ENCODE measurements around the gene CAMK2G. TPM values are rescaled to one million over a fixed set of nuclear protein-coding genes. Genes with fewer than 3 reads are reported as not detected.

The CAMK2G gene
- total RNA-seq, 1 experiment from 2014 or later, result 179 TPM

DNA sequence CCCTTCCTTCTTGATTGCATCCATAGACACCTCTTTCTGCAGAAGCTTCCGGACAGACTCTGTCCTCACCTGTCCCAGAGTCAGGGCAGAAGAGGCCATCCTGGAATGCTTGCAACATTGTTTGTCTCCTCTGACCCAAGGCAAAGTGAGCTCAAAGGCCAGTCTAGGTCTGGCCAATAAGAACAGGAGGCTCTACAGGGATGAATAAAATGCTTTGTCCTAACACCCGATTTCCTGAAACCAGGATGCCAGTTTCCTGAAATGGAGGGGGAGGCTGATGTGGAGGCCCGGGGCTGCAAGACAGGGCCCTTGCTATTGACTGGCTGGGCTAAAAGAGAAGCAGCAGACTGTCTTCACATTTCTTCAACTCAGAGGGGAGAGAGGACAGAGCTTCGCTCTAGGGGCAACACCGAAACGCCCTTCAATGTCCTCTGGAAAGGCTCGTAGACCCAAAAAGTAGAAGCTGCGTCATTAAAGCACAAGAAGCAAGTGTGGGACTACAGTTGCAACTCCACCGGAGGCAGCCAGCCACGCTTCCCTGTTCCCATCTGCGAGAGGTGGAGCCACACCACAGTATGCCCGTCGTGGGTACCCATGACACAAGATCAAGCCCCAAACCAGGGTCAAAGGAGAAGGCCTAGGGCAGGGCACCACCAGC, 33.8 kb downstream of the CAMK2G start:
- Histone ChIP-seq H3K4me2 (ENCODE audit: low read length) (no peak overlapping the region), H3K27me3 (ENCODE audit: low read length) (no peaks in the 10 kb centered on the region)
- ATAC-seq, result no peak

GRCh38 chr10:73840056-73840402, 34.3 kb downstream of the CAMK2G start:
- no peak for ATAC-seq
- H3K4me1 ChIP-seq (ENCODE audit: insufficient read depth, low read length), result peaks cover 31% of the 10 kb centered on the region
- H3K27me3 ChIP-seq (ENCODE audit: low read length), result no peaks in the 10 kb centered on the region
- intact Hi-C loops (cut with micrococcal nuclease), result no loop called here
- no peak overlapping the region for H2AFZ ChIP-seq (ENCODE audit: low read length)
- H3K79me2 ChIP-seq (ENCODE audit: low read length), result no peaks in the 10 kb centered on the region
- DNase-seq, result no peak
- H3K27ac ChIP-seq (ENCODE audit: low read length), result no peak overlapping the region
- no peaks in the 10 kb centered on the region for H3K9me2 ChIP-seq (replicated peaks; ENCODE audit: low read length)
- no peak for TF ChIP-seq EZH2phosphoT487 (IDR thresholded peaks at IDR 0.05; ENCODE audit: borderline replicate concordance, low read length)
- TF ChIP-seq EZH2 (IDR thresholded peaks at IDR 0.05; ENCODE audit: low read length, unreplicated experiment), result no peak
- TF ChIP-seq CTCF (conservative IDR thresholded peaks at IDR 0.05; ENCODE audit: low read depth, low read length), result no peak
- no peaks in the 10 kb centered on the region for H4K20me1 ChIP-seq (ENCODE audit: low read length)
- H3K4me2 ChIP-seq (ENCODE audit: low read length), result no peak overlapping the region
- ChIA-PET POLR2A (ENCODE audit: unreplicated experiment) (interaction anchor here (0.6 kb wide), 1 partner anchor 28 kb away, joined by 4 read pairs; no protein-coding TSS in a partner anchor), CTCF (no interaction called here)
- no peak overlapping the region for H3K9ac ChIP-seq (ENCODE audit: low read length)
- no TSS peak for BruUV-seq (replicated peaks)
- H3K4me3 ChIP-seq (ENCODE audit: low read length), result no peak overlapping the region
- H3K9me3 ChIP-seq (ENCODE audit: low read length), result no peaks in the 10 kb centered on the region
- peaks cover 93% of the 10 kb centered on the region for H3K36me3 ChIP-seq (ENCODE audit: low read depth, low read length)
- no peaks in the 10 kb centered on the region for H3F3A ChIP-seq (ENCODE audit: low read length, unreplicated experiment)

More for the DNA sequence above, 33.8 kb downstream of the CAMK2G start:
- no peak for TF ChIP-seq EZH2phosphoT487 (IDR thresholded peaks at IDR 0.05; ENCODE audit: borderline replicate concordance, low read length)
- no peak for TF ChIP-seq EZH2 (IDR thresholded peaks at IDR 0.05; ENCODE audit: low read length, unreplicated experiment)
- CTCF ChIA-PET, result no interaction called here
- Histone ChIP-seq H3K79me2 (ENCODE audit: low read length) (no peaks in the 10 kb centered on the region), H3K36me3 (ENCODE audit: low read depth, low read length) (peaks cover 89% of the 10 kb centered on the region), H2AFZ (ENCODE audit: low read length) (no peak overlapping the region), H3K9me3 (ENCODE audit: low read length) (no peaks in the 10 kb centered on the region), H3K9me2 (replicated peaks; ENCODE audit: low read length) (no peaks in the 10 kb centered on the region), H3K4me3 (ENCODE audit: low read length) (no peak overlapping the region), H3K4me1 (ENCODE audit: insufficient read depth, low read length) (peaks cover 31% of the 10 kb centered on the region), H3K27ac (ENCODE audit: low read length) (no peak overlapping the region), H4K20me1 (ENCODE audit: low read length) (no peaks in the 10 kb centered on the region), H3K9ac (ENCODE audit: low read length) (no peak overlapping the region), H3F3A (ENCODE audit: low read length, unreplicated experiment) (no peaks in the 10 kb centered on the region)
- no TSS peak for BruUV-seq (replicated peaks)
- intact Hi-C loops (cut with micrococcal nuclease), result no loop called here
- no peak for DNase-seq
- POLR2A ChIA-PET (ENCODE audit: unreplicated experiment), result interaction anchor here (0.6 kb wide), 3 partner anchors 21 to 199 kb away, joined by 3 to 12 read pairs (median 4); no protein-coding TSS in a partner anchor

DNA sequence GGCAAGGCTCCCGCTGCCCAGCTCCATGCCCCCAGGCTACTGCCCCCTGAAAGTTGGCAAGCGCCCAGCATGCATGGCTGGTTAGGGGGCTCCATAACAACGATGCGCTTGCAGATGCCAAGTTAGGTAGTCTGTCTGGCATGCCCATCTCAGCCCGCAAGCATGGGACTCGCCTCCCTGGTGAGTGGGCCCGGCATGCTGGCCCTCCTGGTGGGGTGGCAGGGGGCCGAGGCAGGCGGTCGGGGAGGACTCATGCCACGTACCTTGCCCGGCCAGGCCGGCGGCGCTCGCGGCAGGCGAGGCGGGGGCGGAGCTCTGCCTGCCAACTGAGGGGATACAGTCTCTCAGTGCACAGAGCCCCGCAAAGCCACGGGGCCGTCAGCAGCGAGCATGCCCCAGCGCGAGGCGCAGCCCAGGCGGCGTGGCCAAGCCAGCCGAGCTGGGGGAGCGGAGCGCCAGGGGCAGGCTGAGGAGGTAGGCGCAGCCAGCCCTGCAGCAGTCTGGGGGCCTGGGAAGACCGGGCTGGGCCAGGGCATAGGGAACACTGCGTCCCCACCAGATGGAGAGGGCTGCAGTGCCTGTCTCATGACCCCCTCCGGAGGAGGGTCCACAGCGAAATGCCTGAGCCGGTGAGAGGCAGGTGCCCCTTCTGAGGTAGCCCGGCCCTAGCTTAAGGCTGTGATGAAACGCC, 34.9 kb downstream of the CAMK2G start:
- CTCF ChIA-PET, result interaction anchor here (1.0 kb wide), 1 partner anchor 20 kb away, joined by 10 read pairs; no protein-coding TSS in a partner anchor
- Histone ChIP-seq H3F3A (ENCODE audit: low read length, unreplicated experiment) (no peaks in the 10 kb centered on the region), H3K79me2 (ENCODE audit: low read length) (no peaks in the 10 kb centered on the region), H3K9me2 (replicated peaks; ENCODE audit: low read length) (no peaks in the 10 kb centered on the region), H3K4me3 (ENCODE audit: low read length) (no peak overlapping the region), H3K4me2 (ENCODE audit: low read length) (no peak overlapping the region), H4K20me1 (ENCODE audit: low read length) (no peaks in the 10 kb centered on the region), H2AFZ (ENCODE audit: low read length) (no peak overlapping the region), H3K9ac (ENCODE audit: low read length) (no peak overlapping the region), H3K4me1 (ENCODE audit: insufficient read depth, low read length) (peaks cover 31% of the 10 kb centered on the region), H3K36me3 (ENCODE audit: low read depth, low read length) (peaks cover 93% of the 10 kb centered on the region), H3K27ac (ENCODE audit: low read length) (no peak overlapping the region), H3K9me3 (ENCODE audit: low read length) (no peaks in the 10 kb centered on the region), H3K27me3 (ENCODE audit: low read length) (no peaks in the 10 kb centered on the region)
- TF ChIP-seq EZH2phosphoT487 (IDR thresholded peaks at IDR 0.05; ENCODE audit: borderline replicate concordance, low read length), result no peak
- no peak for TF ChIP-seq CTCF (conservative IDR thresholded peaks at IDR 0.05; ENCODE audit: low read depth, low read length)
- TF ChIP-seq EZH2 (IDR thresholded peaks at IDR 0.05; ENCODE audit: low read length, unreplicated experiment), result no peak
- ATAC-seq, result no peak
- no TSS peak for BruUV-seq (replicated peaks)
- no peak for DNase-seq
- POLR2A ChIA-PET (ENCODE audit: unreplicated experiment), result interaction anchor here (0.6 kb wide), 1 partner anchor 27 kb away, joined by 4 read pairs; no protein-coding TSS in a partner anchor
- intact Hi-C loops (cut with micrococcal nuclease), result loop anchor here (5.0 kb wide), 1 partner anchor 38 kb away; no protein-coding TSS in a partner anchor
